Keratinocyte (primary cell): ENCODE measurements around the gene RBM25. TPM values are rescaled to one million over a fixed set of nuclear protein-coding genes. Genes with fewer than 3 reads are reported as not detected.

Experiments used
- DNase-seq: peaks from one replicate; pipeline ENCODE4 v3.0.0-alpha.2; 2011; ENCODE audit warnings: low read depth, missing footprints, low spot score
- FAIRE-seq: peaks from 2 replicates; lab custom pipeline; 2011; peaks lifted over from hg19 to GRCh38; lab: Jason Lieb, UNC
- H2AFZ ChIP-seq: 2 replicates; pipeline ENCODE4 v1.6.0; 2012; ENCODE audit warnings: low read length, control low read depth, inconsistent platforms; ENCODE audit not compliant: control insufficient read depth
- H3K27ac ChIP-seq: 2 replicates; pipeline ENCODE4 v1.5.1; 2011; ENCODE audit warnings: low read length; ENCODE audit not compliant: control insufficient read depth, insufficient read depth
- H3K27me3 ChIP-seq: 3 replicates; pipeline ENCODE4 v1.6.0; 2011; ENCODE audit warnings: low read length; ENCODE audit not compliant: control insufficient read depth, insufficient read depth; ENCODE audit errors: extremely low read depth
- H3K36me3 ChIP-seq, 2 experiments: 2 replicates in 1 of 2; 3 replicates in 1 of 2; pipeline ENCODE4 v1.5.1; 2011; ENCODE audit warnings: low read length in 2 of 2, mild to moderate bottlenecking in 1 of 2; ENCODE audit not compliant: control insufficient read depth in 2 of 2, insufficient read depth in 2 of 2; ENCODE audit errors: extremely low read depth in 1 of 2
- H3K4me1 ChIP-seq: 3 replicates; pipeline ENCODE4 v1.5.1; 2011; ENCODE audit warnings: low read length; ENCODE audit not compliant: control insufficient read depth, insufficient read depth; ENCODE audit errors: extremely low read depth
- H3K4me2 ChIP-seq: 3 replicates; pipeline ENCODE4 v1.6.0; 2011; ENCODE audit warnings: low read depth, low read length; ENCODE audit not compliant: control insufficient read depth, insufficient read depth; ENCODE audit errors: extremely low read depth
- H3K4me3 ChIP-seq, 3 experiments: fragments of 200-600 bp in 1 of 3; sonication (generic) in 1 of 3; 2 replicates in 2 of 3; 3 replicates in 1 of 3; pipeline ENCODE4 v1.5.1; 2011 to 2016; ENCODE audit warnings: low read length in 3 of 3, mild to moderate bottlenecking in 3 of 3, control low read depth in 2 of 3, inconsistent platforms in 1 of 3, low read depth in 1 of 3, mixed read lengths in 1 of 3, mixed run types in 1 of 3, moderate library complexity in 1 of 3; ENCODE audit not compliant: control insufficient read depth in 2 of 3, insufficient read depth in 2 of 3; ENCODE audit errors: extremely low read depth in 1 of 3
- H3K79me2 ChIP-seq: 2 replicates; pipeline ENCODE4 v1.6.0; 2012; ENCODE audit warnings: low read length; ENCODE audit not compliant: control insufficient read depth, insufficient read depth
- H3K9ac ChIP-seq: 3 replicates; pipeline ENCODE4 v1.6.0; 2011; ENCODE audit warnings: low read length; ENCODE audit not compliant: control insufficient read depth, insufficient read depth; ENCODE audit errors: extremely low read depth
- H3K9me1 ChIP-seq: 3 replicates; pipeline ENCODE4 v1.6.0; 2011; ENCODE audit warnings: low read length; ENCODE audit not compliant: control insufficient read depth, insufficient read depth; ENCODE audit errors: extremely low read depth
- H3K9me3 ChIP-seq: 2 replicates; pipeline ENCODE4 v1.5.1; 2012; ENCODE audit warnings: low read depth, low read length; ENCODE audit not compliant: control insufficient read depth
- H4K20me1 ChIP-seq: 3 replicates; pipeline ENCODE4 v1.6.0; 2011; ENCODE audit warnings: low read length; ENCODE audit not compliant: control insufficient read depth, insufficient read depth; ENCODE audit errors: extremely low read depth
- EZH2 ChIP-seq: IDR thresholded peaks from one replicate; pipeline ENCODE4 v1.6.1; 2012; ENCODE audit warnings: inconsistent platforms, mild to moderate bottlenecking, low read length, moderate library complexity
- dilution Hi-C: fragments of 300-500 bp; cut with MboI; formaldehyde crosslinking; loops from one replicate; pipeline ENCODE4 v1.7.0; 2020; ENCODE audit warnings: low sequenced_read_pairs; ENCODE audit not compliant: extremely low pct_ligation_motif_present
- polyA plus RNA-seq, 5 experiments: library from polyadenylated mRNA; depleted of rRNA in 3 of 5; stranded (reverse) in 3 of 5; stranded (forward) in 1 of 5; unstranded in 1 of 5; fragments of >200 nt; gene quantifications; 1 replicate in 1 of 5; 2 replicates in 3 of 5; 3 replicates in 1 of 5; pipeline versions ENCODE4 v1.2.1 to v1.2.3, GENCODE V29; 2011 to 2012; ENCODE audit warnings: missing spikeins in 2 of 5, low read depth in 1 of 5, low replicate concordance in 1 of 5
- TF ChIP-seq, protein P1 (sequence below), 3 experiments: IDR thresholded peaks in 1 of 3; conservative IDR thresholded peaks in 1 of 3; optimal IDR thresholded peaks in 1 of 3; 2 replicates in 2 of 3; 3 replicates in 1 of 3; pipeline versions ENCODE3 to v1.5.1; 2011; ENCODE audit warnings: low read length in 3 of 3, mild to moderate bottlenecking in 3 of 3, moderate library complexity in 2 of 3, control low read depth in 1 of 3, inconsistent platforms in 1 of 3; ENCODE audit not compliant: insufficient read depth in 2 of 3; ENCODE audit errors: extremely low read depth in 1 of 3

The RBM25 gene
- polyA plus RNA-seq, 1 donor (not counting 4 experiments of a cell fraction or from before 2014, with no cell fraction given) = 47.4 TPM

DNA sequence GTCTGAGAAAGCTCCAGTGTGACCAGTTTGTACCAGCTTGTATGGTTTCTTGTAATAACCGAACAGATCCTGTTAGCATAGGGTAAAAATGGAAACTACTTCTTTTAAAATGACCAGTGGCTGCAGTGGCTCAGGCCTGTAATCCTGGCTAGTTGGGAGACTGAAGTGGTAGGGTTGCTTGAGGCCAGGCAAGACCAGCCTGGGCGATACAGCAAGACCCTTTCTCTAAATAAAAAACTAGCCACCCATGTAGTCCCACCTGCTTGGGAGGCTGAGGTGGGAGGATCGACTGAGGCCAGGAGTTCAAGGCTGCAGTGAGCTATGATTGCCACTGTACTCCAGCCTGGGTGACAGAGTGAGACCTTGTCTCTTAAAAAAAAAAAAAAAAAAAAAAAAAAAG lies 85.3 kb downstream of the RBM25 start:
- dilution Hi-C loops = no loop called here
- TF ChIP-seq, protein P1, sequence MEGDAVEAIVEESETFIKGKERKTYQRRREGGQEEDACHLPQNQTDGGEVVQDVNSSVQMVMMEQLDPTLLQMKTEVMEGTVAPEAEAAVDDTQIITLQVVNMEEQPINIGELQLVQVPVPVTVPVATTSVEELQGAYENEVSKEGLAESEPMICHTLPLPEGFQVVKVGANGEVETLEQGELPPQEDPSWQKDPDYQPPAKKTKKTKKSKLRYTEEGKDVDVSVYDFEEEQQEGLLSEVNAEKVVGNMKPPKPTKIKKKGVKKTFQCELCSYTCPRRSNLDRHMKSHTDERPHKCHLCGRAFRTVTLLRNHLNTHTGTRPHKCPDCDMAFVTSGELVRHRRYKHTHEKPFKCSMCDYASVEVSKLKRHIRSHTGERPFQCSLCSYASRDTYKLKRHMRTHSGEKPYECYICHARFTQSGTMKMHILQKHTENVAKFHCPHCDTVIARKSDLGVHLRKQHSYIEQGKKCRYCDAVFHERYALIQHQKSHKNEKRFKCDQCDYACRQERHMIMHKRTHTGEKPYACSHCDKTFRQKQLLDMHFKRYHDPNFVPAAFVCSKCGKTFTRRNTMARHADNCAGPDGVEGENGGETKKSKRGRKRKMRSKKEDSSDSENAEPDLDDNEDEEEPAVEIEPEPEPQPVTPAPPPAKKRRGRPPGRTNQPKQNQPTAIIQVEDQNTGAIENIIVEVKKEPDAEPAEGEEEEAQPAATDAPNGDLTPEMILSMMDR (optimal IDR thresholded peaks at IDR 0.05 in 1 of 3, IDR thresholded peaks at IDR 0.05 in 1 of 3, conservative IDR thresholded peaks at IDR 0.05 in 1 of 3; ENCODE audit: extremely low read depth in 1 of 3, insufficient read depth in 2 of 3, low read length in 3 of 3) = no peak
- TF ChIP-seq EZH2 = no peak
- peaks cover 77% of the 10 kb centered on the region for H3K79me2 ChIP-seq

DNA sequence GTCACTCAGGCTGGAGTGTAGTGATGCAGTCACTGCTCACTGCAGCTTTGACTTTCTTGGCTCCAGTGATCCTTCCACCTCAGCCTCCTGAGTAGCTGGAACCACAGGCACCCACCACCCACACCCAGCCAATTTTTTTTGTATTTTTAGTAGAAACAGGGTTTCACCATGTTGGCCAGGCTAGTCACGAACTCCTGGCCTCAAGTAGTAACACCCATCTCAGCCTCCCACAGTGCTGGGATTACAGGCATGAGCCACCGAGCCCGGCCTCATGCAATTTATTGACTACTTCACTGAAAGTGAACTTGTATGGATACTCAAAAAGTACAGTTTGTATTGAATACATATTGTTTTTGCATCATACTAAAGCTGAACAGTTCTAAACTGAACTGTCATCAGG lies 87.0 kb downstream of the RBM25 start:
- H3K27ac ChIP-seq = no peak overlapping the region
- no peaks in the 10 kb centered on the region for H3K9me3 ChIP-seq
- DNase-seq (no peak), FAIRE-seq (no peak)
- H3K4me2 ChIP-seq = no peak overlapping the region
- dilution Hi-C loops = no loop called here
- H3K79me2 ChIP-seq = peaks cover 63% of the 10 kb centered on the region
- no peaks in the 10 kb centered on the region for H3K27me3 ChIP-seq
- H3K4me1 ChIP-seq = no peaks in the 10 kb centered on the region
- H2AFZ ChIP-seq = no peak overlapping the region
- peaks cover 9 to 12% of the 10 kb centered on the region in 2 experiments for H3K36me3 ChIP-seq
- TF ChIP-seq, protein P1 (optimal IDR thresholded peaks at IDR 0.05 in 1 of 3, IDR thresholded peaks at IDR 0.05 in 1 of 3, conservative IDR thresholded peaks at IDR 0.05 in 1 of 3; ENCODE audit: extremely low read depth in 1 of 3, insufficient read depth in 2 of 3, low read length in 3 of 3) = no peak
- no peak for TF ChIP-seq EZH2
- peaks cover 2% of the 10 kb centered on the region for H3K9me1 ChIP-seq
- H4K20me1 ChIP-seq = peaks cover 2% of the 10 kb centered on the region
- no peak overlapping the region for H3K9ac ChIP-seq
- H3K4me3 ChIP-seq = no peak overlapping the region

More for the DNA sequence above, 85.3 kb downstream of the RBM25 start:
- Histone ChIP-seq H3K4me2 (no peak overlapping the region), H2AFZ (no peak overlapping the region), H3K4me1 (no peaks in the 10 kb centered on the region), H4K20me1 (peaks cover 2% of the 10 kb centered on the region), H3K9me1 (peaks cover 2% of the 10 kb centered on the region), H3K9ac (no peak overlapping the region), H3K27ac (no peak overlapping the region), H3K4me3 (no peak overlapping the region), H3K27me3 (no peaks in the 10 kb centered on the region), H3K36me3 (peaks cover 5 to 6% of the 10 kb centered on the region in 2 experiments), H3K9me3 (no peaks in the 10 kb centered on the region)
- no peak for FAIRE-seq
- no peak for DNase-seq
